HG03097 (cell line): ENCODE results near the gene CNKSR3.
A peak's percentile ranks its signal among the peaks of the same experiment; 100 is the strongest.

Experiments used
- ATAC-seq: cut with Tn5 transposase; IDR thresholded peaks from one replicate; pipeline ENCODE4 v1.9.1; 2021; ENCODE audit not compliant: unreplicated experiment, low FRiP score

Gene CNKSR3

DNA sequence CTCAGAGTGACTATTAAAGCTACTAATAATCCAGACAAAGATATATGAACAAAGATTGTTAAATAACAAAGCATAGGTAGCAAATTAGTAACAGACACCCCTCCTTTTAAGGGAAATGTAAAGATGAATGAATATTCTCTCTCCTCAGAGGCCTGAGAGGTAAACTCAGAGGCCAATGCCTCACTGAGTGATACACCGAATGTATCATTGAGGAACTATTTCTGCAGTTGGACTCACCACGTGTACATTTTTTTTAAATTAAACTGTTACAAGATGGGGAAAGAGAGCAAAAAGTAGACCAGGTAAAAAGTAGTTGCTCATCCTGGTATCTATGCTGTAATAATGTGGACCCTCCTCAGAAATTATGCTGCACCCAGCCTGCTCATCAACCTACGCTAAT lies 81.6 kb downstream of the CNKSR3 start:
- ATAC-seq: no peak

DNA sequence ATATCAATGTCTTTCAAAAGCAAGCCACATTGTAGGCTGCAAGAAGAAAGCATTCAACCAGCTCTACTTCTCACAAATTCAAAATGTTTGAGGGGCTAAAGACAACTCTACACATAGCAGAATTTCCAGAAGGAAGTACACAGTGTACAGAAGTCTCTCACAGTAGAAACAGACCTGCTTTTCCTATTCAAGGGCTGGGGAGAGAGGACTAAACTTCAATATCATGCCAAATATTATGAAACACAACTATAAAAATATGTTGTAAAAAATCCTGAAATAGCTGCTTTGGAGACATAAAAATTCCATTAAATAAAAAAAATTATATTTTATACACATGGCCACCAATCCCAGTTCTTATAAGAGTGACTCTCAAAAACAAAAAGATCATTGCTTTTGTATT lies 83.0 kb downstream of the CNKSR3 start:
- ATAC-seq: no peak

DNA sequence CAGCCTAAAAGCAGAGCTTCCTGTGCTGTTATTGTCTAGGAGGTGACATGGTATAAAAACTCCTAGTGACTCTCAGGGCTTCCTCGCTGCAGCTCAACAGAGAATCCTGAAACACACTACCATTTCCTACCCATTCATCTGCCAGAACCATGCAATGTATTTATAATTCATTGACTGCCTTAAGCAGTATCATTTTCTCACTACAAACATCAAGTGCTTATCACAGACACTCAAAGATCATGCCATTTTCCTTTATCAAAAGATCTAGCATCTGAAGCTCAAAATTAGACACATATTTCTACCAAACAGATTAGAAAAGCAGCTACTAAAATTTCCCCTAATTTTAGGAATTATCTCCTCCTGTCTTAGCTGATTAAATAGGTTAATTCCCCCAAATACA lies 83.5 kb downstream of the CNKSR3 start:
- no peak for ATAC-seq

DNA sequence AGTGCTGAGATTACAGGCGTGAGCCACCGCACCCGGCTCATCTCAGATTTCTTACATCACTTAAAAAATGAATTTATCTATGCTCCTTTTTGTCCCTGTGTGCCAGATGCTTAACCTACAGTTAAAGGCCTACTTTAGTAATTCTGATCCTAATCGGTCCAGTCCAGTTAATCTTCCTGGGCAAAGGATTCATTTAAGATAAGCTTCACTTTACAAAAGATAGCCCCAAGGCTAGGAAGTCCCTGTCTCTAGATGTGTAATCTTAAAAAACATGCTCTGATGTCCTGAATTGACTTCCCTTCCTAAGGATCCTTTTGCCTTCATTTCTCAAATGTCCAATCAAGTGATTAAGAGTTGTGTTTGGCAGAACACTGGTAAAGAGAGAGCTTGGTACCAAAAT lies 85.5 kb downstream of the CNKSR3 start:
- ATAC-seq: no peak

DNA sequence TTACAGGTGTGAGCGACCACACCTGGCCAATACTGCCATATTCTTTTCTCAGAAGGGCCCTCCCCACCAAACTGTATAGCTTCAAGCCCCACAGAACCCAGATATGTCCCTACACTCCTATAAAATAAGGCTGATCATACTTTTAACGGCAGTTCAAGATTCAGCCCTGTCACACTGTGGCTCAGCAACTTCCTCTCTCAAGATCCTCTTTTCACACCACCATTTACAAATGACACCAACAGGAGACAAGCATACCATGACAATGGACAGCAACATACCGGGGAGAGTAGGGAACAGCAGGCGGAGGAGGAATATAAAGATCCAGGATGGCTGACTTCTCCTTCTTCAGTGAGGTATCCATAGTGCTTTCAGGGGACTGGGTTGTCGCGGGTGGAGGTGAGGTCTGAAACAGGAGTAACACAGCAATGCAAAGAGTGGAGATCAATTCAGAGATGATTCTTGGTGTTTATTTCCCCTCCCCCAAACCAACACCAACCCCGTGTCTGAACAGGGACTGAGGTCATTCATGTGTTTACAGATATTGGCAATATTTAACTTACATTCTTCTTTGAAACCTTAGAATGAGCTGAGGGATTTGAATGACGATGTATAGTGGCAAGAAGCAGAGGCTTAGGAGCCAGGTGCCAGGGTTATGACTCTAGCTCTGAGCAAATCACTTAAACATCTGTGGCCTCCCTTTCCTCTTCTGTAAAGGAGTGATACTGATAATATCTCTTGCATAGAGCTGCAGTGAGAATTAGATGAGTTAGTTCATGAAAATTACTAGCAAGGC lies 96.3 kb downstream of the CNKSR3 start:
- ATAC-seq: peak; percentile 76

DNA sequence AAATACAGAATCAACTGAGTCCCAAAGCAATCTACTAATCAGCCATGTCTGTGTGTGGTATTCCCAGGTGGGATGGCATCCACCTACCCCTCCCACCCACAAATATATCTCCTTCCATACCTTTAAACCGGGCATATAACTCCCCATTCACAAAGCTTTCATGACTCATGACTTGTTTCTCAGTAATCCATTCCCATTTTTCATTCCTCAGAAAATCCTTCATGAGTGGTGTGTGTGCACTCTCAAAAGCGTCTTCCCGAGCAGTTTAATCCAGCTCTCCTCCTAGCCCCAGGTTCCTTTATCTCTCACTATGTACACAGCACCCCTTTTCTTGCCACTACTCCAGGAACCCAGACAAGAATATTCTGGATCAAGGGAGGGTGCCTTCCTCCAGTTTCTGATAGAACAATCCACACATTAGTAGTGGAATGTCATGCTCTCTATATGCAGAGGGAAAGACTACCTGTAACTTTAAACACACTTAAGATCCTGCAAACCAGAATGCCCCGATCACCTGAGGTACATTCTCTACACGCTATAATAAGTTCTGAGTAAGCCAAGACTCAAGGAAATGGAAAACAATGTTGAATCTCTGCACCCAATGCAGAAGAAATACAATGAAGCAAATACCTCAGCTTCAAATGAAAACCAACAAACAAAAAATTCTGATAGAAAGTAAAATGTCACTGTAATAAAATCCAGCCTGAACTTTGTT lies 98.2 kb downstream of the CNKSR3 start:
- ATAC-seq: no peak

DNA sequence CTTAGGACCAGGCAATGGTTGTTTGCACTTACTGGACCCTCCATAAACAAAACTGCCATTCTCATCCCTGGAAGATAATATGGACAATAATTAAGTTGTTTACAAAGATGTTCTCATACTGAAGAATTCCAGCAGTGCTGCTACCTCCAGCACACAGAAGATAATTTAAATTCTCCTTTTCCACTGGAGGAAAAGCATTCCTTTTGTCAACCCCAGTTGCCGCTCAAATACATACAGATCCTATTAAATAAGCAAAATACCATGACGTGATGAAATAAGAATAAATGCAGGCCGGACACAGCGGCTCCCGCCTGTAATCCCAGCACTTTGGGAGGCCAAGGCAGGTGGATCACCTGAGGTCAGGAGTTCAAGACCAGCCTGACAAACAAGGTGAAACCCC lies 99.4 kb downstream of the CNKSR3 start:
- ATAC-seq: no peak

DNA sequence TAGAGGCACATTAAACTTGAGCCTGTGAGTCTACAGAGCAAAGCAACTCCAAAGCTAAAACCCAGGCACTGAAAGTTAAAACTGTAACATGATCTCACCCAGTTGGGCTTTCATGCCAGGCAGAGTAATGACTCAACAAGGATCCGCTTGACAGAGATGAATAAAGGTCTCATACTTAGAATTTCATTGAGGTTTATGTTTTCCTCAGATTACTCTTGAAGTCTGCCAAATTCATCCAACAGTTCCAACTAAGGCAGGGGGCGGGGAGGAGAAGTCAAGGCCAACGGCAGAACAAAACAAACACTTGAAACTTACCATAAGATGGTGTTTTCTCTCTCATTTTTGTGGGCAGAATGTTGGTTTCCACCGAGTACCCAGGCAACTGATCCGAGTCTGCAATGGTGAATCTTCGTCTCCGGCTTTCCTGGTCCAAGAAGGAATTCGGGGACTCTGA lies 99.8 kb downstream of the CNKSR3 start:
- no peak for ATAC-seq

DNA sequence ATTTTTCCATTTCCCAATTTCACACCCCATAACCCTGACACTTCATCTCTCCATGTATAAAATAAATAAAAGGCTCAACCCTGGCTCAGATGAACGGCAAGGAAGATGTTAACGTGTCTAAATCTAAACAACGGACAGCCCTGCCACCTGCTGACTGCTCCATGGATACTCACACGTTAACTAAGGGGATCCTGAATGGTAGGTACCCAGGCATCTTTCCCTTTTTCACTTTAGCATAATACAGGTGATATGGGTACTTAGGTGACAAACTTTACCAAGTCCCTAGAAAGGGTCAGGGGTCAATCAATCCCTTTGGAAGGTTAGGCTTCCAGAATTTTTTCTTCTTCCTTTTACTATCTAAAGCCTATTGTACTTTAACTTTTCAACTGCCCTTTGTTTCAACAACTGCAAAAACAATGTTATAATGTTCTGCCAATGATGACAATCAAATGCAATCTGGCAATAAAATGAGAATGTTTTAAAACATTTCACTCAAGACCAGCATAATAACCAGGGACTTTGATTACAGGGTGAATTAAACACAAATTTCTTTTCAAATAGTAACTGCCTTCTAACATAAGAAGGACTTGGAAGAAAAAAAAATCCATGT lies 101.5 kb downstream of the CNKSR3 start:
- ATAC-seq: no peak

DNA sequence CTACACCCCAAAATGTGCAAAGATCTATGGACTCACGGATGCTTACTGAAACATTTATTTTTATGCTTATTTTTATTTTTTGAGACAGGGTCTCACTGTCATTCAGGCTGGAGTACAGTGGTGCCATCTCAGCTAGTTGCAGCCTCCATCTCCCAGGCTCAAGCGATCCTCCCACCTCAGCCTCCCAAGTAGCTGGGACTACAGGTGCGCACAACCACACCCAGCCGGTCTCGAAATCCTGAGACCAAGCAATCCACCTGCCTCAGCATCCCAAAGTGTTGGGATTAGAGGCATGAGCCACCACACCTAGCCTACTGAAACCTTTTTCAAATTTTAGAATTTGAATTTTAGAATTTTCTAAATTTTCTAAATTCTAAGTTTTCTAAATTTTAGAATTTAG lies 103.0 kb downstream of the CNKSR3 start:
- ATAC-seq: no peak

DNA sequence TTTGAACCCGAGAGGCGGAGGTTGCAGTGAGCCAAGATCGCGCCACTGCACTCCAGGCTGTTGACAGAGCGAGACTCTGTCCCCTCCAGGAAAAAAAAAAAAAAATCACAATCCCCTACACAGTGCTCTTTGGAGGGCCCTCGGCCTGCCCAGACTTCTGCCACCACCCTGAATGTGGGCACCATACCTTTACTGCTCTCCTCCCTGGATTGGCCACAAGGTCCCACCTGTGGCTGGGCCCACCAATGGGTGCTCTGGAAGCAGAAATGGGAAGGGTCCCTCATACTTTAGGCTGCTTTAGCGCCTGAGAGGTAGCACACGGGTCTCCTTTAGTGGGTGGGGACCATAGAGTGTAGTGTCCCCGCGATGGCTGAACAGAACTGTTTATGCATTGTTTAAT lies 103.6 kb downstream of the CNKSR3 start:
- ATAC-seq: no peak

DNA sequence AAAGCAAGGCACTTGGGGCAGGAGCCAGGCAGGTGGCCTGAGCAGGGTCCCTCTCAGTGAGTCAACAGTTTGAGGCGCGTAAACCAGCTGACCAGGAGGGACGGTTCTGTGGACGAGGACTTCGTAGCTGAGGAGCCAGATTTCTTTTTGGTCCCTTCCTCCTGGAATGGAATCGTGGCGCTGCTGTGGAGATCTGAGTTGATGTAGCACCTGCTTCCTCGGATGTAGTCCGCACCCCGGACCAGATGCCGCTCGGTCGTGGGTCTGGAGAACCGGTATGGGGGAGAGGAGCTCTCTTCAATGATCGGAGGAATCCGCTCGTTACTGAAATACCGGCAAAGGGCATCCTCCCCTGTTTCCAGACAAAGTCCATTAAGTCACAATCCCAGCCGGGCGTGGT lies 104.2 kb downstream of the CNKSR3 start:
- no peak for ATAC-seq

DNA sequence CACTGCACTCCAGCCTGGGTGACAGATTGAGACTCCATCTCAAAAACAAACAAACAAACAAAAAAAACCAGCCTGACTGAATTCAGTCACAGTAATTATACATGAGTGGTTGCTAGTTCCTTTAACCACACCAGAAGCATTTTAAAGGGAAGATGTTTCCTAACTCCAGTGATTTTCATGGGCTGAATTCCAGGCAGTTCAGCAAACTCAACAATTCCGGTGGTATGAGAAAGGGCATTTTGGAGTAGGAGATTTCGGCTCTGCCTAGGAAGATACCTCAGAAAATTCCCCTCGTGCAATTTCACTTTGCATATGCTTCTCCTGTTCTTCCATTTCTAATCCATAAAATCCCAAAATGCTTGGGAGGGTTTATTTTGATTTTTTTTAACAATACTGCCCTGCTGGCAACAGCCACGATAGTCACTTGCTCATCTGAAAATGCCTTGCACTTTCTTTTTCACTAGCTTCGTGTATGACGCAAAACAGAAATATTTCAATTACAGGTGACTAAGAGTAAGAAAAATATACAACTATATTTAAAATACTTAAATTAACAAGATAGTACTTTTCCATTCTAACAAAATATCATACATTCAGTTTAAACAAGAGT lies 105.6 kb downstream of the CNKSR3 start:
- ATAC-seq: no peak

DNA sequence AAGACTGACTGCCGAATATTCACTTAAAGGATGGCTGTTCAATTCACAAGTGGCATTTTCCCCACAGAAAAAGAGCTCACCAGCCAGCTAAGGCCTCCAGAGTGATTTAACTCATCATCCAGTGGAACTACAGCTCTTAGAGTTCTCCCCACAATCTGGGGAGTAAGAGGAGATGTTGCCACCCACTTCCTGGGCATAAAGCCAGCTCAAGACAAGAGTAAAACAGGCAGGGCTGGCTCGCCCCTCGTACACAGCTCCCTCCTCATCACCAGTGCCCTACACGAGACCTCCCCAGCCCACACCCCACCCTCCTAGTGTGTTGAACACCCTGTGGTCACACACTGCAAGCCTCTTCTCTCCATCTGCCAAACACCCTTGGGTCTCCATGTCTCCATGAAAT lies 106.7 kb downstream of the CNKSR3 start:
- no peak for ATAC-seq

DNA sequence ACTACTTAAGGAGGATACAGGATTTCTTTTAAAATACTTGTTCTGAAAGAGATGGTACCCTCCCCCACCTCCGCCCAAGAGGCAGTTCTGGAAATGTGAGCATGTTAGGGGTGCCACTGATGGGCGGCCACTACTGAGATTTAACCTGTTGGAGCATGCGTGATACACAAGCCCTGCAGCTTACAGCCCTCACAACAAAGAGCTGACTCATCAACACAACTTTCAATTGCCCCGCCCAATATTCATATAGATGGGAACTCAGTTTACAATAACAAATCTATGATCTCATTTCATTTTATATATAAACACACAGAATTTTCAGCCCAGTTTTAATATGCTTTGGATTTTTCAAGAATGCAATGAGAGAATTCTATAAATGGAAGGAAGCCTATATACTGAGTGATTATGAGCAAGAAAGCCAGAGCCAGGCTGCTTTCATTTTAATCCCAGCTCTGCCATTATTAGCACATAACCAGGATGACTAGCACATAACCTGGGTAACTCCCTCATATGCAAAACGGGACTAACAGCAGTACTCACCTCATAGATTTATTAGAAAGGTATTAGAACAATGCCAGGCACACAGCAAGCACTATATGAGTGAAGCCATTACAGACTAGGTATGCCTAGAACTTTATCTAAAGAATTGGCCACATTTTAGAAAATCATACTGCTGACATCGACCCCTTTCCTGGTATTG lies 108.3 kb downstream of the CNKSR3 start:
- ATAC-seq: no peak

DNA sequence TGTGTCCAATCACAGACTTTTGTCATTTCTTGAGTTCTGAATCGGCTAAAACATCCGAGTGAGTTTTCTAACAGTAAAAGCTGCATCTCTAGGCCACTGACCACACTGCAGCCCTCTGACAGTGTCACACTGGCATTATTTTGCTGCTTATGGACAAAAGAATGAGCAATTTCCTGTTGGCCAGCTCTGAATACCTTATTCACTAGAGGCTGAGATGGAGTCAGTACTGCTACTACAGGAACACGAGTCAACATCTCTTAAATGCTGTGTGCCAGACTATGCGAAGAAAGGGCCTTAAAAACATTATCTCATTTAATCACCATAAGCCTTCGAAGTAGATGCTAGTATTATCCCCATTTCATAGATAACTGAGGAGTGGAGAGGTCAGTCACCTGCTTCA lies 111.4 kb downstream of the CNKSR3 start:
- no peak for ATAC-seq

DNA sequence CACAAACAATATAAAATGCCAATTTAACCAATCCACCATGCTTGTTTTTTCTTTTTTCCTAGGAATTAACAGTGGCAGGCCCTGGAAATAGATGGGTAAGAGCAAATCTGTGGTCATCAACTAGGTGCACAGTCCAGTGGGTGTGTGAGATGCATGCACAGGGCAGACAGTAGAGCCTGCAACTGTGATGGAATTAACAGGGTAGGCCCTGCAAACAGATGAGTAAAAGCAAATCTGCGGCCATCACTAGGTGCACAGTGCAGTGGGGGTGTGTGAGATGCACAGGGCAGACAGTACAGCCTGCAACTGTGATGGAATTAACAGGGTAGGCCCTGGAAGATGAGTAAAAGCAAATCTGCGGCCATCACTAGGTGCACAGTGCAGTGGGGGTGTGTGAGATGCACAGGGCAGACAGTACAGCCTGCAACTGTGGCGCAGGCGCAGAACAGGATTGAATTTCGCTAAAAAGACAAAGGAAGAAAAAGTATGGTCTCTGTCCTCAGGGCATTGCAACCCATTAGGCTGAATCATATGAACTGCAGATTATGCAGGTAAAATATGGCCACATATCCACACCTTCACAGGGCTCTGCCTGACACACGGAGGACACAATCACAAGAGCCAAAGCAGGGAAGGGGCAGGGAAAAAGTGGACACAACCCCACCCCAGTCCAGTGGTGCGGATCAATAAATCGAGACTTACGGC lies 112.8 kb downstream of the CNKSR3 start:
- ATAC-seq: no peak

DNA sequence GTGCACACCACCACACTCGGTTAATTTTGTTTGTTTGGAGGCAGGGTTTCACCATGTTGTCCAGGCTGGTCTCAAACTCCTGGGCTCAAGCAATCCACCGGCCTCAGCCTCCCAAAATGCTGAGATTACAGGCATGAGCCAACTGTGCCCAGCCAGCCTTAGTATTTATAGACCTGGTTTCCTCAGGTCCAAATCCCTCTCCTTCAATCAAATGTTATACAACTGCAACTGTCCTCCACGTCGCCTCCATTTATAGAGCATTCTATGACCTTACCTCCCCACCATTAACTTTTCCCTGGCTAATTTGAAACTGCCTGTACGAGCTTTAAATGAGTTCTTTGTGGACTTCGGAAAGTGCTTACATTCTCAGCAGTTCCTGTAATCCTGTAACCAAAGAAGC lies 114.6 kb downstream of the CNKSR3 start:
- no peak for ATAC-seq

DNA sequence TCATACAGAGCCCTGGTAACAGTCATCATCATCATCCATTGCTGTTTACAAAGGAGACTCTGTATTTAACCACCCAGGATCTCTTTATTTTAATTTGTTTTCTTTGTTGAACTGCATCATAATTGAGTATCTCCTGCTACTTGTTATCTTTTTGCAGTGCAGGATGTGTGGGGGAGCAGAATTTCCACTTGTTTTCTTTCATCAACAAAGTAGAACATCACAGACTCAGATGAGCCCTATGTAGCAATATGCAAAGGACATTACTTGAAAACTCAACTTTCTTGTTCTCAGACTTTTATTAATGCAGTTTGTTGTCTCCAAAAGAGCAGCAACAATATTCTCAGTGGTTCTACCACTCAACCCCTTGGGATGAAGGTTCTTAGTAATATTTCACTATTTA lies 115.2 kb downstream of the CNKSR3 start:
- ATAC-seq: no peak

DNA sequence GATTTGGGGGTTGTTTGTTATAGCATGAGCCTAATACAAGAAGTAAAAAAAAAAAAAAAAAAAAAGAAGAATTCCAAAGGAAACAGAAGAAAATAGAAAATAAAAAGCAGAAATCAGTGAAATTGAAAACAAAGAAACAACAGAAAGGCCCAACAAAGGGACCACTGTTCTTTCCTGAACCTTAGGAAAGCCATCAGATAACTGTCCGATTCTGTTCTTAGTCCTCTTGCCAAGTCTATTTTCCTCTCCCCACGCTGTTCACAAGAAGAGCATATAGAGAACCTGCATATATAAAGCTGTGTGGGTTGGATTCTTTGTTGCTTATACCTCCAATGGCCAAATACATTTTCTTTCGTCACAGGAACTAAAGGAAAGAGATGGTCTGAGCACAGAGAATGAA lies 115.9 kb downstream of the CNKSR3 start:
- ATAC-seq: no peak
